NCI-H345 treated with DMSO at 0.1 percent for 48 hours (cell line): ENCODE results near the gene SOWAHB.

ENCODE experiments used
- DNase-seq: peaks from one replicate; lab custom pipeline; 2025; ENCODE audit not compliant: unreplicated experiment; lab: John Stamatoyannopoulos, UW

SOWAHB gene

DNA sequence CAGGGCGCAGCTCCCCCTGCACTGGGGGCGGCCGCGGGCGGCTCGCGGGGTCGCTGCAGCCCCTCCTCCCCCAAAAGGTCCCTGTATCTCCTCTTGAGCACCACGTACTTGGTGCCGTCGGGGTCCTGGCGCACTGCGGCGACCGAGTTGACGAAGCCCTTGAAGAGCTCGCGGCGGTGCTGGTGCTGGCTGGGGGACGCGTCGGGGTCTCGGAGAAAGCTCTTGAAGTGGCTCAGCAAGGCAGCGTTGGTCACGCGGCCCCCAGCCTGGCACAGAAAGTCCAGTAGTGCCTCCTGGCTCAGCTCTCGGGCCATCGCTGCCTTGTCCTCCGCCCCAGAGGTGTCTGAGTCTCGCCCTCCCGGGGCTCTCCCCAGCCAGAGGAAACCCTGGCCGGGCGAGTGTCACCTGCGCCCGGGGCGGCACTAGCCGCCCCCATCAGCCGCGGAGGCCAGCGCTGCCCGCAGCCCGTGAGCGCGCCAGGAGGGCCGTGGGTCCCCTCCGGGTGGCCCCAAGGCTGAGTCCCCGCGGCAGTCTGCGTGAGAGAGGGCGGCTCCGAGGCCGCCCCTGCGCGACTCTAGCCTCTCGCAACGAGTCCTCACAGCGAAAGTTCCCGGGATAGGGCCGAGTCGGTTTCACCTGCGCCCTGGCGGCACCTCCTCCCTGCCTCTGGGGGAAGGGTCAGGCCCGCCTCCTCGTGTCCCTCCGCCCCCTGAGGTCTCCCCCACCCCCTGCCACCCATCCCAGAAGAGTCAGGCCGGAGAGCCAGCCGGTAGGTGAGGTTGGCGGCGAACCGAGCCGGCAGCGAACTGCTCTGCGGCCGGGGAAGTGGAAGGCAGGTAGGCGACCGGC is at the start of gene SOWAHB:
SOWAHB (minus strand) TSS at position 609 of the 849 bp plus-strand sequence; CDS start at position 314, 295 bp downstream.
- peak; percentile 36 for DNase-seq

- DNase-seq = no peak
These were observed 49.4 kb upstream of the SOWAHB start for GRCh38 chr4:76947369-76947768.

- no peak for DNase-seq
These were observed 45.8 kb upstream of the SOWAHB start for GRCh38 chr4:76943790-76944189.

- no peak for DNase-seq
These were observed 45.2 kb upstream of the SOWAHB start for GRCh38 chr4:76943129-76943620.

- no peak for DNase-seq
These were observed 41.2 kb upstream of the SOWAHB start for GRCh38 chr4:76939184-76939583.

DNA sequence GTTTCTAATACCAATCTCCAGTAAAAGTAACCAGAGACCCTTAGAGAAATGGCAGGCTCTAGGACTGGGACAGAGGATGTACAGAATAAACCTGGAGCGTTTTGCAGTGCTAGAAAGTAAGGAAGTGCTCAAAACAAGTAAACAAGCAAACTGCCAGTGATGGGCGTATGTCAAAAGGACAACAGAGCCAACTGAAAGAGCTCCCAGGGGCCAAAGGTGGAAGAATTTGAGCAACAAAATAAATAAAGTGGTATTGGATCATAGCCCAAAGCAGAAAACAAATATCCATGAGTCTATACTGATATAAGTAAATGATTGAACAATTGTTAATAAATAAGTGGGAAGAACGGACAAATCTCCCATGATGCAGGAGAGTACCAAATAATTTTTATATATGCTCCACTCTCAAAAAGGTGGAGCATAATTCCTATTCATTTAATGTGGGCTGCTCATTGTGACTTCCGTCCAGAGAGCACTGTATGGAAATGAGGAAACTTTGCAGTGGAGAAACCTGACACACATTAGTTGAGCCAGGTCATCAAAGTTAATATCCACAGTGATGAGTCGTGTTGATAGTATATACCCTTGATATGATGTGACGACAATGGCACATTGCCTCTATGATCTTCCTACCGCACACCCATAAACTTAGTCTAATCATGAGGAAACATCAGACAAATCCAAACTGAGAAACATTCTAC is 33.8 kb upstream of the SOWAHB start:
- no peak for DNase-seq

- no peak for DNase-seq
These were observed 33.1 kb upstream of the SOWAHB start for GRCh38 chr4:76931087-76931486.

GRCh38 chr4:76930685-76931084 is 32.7 kb upstream of the SOWAHB start:
- DNase-seq = no peak

GRCh38 chr4:76926841-76927240 is 28.9 kb upstream of the SOWAHB start:
- DNase-seq = no peak

GRCh38 chr4:76923619-76924357 is 25.8 kb upstream of the SOWAHB start:
- no peak for DNase-seq

DNA sequence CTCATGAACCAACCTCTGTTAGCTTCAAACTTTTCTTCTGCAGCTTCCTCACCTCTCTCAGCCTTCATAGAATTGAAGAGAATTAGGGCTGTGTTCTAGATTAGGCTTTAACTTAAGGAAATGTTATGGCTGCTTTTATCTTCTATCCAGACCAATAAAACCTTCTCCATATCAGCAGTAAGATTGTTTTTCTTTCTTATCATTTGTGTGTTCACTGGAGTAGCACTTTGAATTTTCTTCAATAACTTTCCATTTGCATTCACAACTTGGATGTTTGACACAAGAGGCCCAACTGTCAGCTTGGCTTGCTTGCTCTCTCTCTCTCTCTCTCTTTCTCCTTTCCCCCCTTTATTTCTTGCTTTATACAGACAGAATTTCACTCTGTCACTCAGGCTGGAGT is 22.8 kb upstream of the SOWAHB start:
- no peak for DNase-seq

DNA sequence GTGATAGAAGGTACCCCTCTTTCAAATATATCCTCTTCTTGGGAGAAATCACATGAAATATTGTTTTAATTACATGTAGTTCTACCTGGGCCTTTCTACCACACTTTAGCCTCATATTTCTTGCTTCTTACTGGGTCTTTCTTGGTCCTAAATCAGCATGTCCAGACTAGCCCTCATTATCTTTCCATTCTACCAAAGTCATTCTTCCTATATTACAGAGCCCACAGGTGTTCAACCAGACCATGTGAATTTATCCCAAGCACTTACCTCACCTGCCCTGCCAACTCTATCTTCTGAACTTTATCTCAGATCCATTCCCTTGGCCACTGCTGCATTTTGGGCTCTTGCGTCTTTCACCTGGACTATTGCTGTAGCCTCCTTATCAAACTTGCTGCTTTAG is 11.8 kb upstream of the SOWAHB start:
- DNase-seq = no peak

DNA sequence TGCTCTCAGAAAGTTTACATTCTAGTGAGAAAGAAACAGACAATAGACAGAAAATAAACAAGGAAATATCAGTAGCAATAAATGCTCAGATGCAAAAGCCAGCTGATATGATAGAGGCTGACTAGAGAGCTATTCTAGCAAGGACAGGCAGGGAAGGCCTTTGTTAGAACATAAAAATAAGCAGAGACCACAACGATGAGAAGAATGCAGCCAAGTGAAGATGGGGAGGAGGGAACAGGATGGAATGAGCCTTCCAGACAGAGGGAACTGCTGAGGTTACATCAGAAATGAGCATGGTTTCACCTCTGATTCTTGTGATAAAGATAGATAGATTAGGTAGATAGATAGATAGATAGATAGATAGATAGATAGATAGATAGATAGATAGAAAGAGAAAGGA is 7.6 kb upstream of the SOWAHB start:
- DNase-seq = no peak

- DNase-seq = no peak
These were observed 6.8 kb upstream of the SOWAHB start for GRCh38 chr4:76904646-76905190.

DNA sequence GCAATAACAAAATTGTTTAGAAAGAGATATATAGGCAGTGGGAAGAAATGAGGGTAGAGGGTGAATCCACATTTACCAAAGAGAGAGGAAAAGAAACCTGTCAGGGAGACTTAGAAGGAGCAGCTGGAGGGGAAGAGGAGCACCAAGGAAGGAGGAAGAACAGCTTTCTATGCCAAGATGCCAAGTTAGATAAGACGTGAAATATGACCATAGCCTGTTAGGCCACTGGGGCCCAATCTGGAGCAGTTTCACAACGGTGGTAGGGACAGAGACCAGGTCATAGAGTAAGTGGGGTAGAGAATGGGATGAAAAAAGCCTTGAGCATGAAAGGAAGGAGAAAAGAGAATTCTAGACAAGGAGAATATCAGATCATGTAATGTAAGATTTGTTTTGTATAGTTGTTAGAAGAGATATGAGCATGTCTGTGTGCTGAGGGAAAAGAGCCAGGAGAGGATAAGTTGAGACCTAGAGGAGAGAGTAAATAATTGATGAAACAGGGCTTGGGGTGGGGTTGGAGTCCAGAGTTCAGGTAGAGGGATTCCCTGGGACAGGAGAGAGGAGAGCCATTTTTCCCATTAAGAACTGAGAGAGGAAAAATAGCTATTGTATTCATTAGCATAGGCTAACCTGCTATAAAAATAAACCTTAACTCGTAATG is 4.4 kb upstream of the SOWAHB start:
- DNase-seq = no peak

DNA sequence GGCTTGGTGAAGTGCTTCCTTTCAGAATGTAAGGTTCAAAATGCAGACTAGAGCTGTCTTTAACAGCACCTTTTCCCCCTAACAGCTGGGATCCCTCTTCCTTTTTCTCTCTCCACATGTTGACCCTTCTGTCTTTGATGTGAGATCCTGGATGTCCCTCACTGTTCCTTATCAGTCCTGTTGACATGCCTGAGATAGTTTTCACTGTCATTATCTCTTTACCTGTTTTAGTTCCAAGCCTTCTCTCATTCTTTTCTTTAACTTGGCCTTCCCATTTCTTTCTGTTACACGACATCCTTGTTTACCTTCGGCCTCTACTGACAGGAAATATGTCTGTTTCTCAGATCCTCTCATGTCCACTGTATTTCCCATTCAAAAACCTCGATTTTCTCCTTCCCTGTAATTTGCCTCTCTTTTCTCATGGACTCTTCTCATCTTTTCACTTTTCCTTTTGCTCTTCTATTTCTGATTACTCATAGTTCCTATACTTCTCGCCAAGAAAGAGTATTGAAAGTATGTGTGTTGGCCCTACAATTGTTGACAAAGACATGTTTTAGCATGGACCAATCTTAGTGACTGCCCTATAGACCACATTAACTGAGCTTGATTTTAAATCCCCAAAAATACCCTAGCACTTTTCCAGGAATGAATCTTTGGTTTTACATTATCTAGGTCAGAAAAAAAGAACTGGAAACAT is 1.2 kb upstream of the SOWAHB start:
- DNase-seq = no peak

- DNase-seq = no peak
These were observed 395 bp upstream of the SOWAHB start for GRCh38 chr4:76898385-76898692.

DNA sequence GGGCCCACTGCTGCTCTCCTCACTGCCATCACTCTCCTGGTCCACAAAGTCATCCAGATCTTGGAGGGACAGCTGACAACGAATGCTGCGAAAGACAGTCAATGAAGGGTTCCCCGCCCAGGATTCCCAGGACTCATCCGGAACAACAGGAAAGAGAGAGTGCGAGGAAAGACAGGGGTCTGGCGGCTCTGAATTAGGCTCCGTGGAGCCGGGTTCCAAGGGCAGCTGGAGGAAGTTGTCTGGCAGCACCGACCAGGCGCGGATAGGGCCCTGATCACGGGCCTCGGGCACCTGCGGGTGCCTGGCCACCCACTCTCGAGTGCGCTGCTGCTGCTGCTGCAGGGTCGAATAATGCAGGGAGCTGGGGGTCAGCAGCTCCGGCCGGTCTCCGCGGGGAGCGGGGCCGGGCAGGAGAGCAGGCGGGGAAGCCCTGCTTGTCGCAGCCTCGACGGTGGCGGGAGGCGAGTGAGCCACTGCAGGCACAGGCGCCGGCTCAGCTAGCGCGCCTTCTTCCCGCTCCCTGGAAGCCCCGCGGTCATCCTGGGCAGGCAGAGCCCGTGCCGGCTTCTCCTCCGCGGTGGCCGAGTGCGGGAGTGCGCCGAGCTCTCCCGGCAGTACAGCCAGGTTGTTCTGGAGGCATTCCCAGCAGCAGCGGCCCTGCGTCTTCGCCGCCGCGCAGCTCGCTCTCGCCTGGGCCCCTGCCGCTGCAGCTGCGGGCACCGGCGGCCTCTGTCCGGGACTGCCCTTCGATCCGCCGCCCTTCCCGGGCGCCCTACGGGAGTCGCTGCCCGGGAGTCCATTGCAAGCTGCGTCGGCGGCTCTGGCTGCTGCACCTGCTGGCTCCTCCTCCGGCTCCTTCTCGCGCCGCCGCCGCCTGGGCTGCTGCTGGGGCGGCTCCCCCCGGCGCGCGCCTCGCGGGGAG is 1.1 kb downstream of the SOWAHB start:
- DNase-seq = no peak

GRCh38 chr4:76896048-76896447 is 1.9 kb downstream of the SOWAHB start:
- DNase-seq = no peak
